ENCODE results near the gene CERKL. TPM values are rescaled to one million over a fixed set of nuclear protein-coding genes. Genes with fewer than 3 reads are reported as not detected.

Gene CERKL
- total and polyA plus RNA-seq, 2 of the 13 experiments (the other 11 are each of a cell fraction or from before 2014, with no cell fraction given): not detected

- H3K36me3 ChIP-seq (replicated peaks in 1 of 2; ENCODE audit: control insufficient read depth in 1 of 2, insufficient read depth in 2 of 2, low read length in 2 of 2): no peaks in the 10 kb centered on the region
- 39% methylated on average over 19 of the region's 21 CpGs for whole genome bisulfite sequencing (ENCODE audit: low lambda C conversion rate)
- H3K9me3 ChIP-seq (ENCODE audit: low read length): no peaks in the 10 kb centered on the region
- H3K4me2 ChIP-seq (ENCODE audit: low read depth, low read length): no peak overlapping the region
- ChIA-PET CTCF (ENCODE audit: low intra/inter-chr PET ratio, low total read pairs) (no interaction called here), POLR2A (no interaction called here)
- no peaks in the 10 kb centered on the region for H3K79me2 ChIP-seq (ENCODE audit: insufficient read depth, low read length)
- DNase-seq (ENCODE audit: low spot score): no peak
- ATAC-seq: no peak
- no peak overlapping the region for H2AFZ ChIP-seq (ENCODE audit: low read length)
- H3K4me3 ChIP-seq (replicated peaks in 1 of 3; ENCODE audit: insufficient read depth in 1 of 3, low read depth in 2 of 3, low read length in 3 of 3): no peak overlapping the region
- no peak for FAIRE-seq
- no TSS peak for BruUV-seq (replicated peaks)
- no peak overlapping the region for H3K27ac ChIP-seq (ENCODE audit: extremely low read length, insufficient read depth, low read length)
- H3K27me3 ChIP-seq (ENCODE audit: control insufficient read depth in 1 of 2, insufficient read depth in 2 of 2, low read length in 2 of 2): peaks cover 9 to 48% of the 10 kb centered on the region in 2 experiments
- no peaks in the 10 kb centered on the region; the same call in 1 of the 2 replicates for H4K20me1 ChIP-seq (ENCODE audit: insufficient read depth, low read length)
- H3K4me1 ChIP-seq (ENCODE audit: insufficient read depth, low read length): no peaks in the 10 kb centered on the region
- H3K9ac ChIP-seq (ENCODE audit: insufficient read depth, low read depth, low read length): no peak overlapping the region
- intact Hi-C loops (cut with micrococcal nuclease; ENCODE audit: unreplicated experiment): no loop called here
- in situ Hi-C loops (cut with HindIII; ENCODE audit: extremely low pct_ligation_motif_present, low pct_unique_long_range_greater_than_20kb): no loop called here
- TF ChIP-seq MIER2 (CRISPR knock-in tag; IDR thresholded peaks at IDR 0.05) (peak; percentile 94), RBFOX2 (IDR thresholded peaks at IDR 0.05; ENCODE audit: low read depth, low read length) (no peak), POLR2A (IDR thresholded peaks at IDR 0.05; ENCODE audit: insufficient read depth in 1 of 2, low read depth in 2 of 2, low read length in 2 of 2) (no peak), RFX5 (IDR thresholded peaks at IDR 0.05; ENCODE audit: low read depth, low read length) (no peak), MED8 (CRISPR knock-in tag; IDR thresholded peaks at IDR 0.05; ENCODE audit: insufficient replicate concordance) (no peak), PAXIP1 (CRISPR knock-in tag; conservative IDR thresholded peaks at IDR 0.05) (no peak), ZNF841 (CRISPR knock-in tag; IDR thresholded peaks at IDR 0.05; ENCODE audit: borderline replicate concordance) (no peak), RXRB (CRISPR knock-in tag; IDR thresholded peaks at IDR 0.05; ENCODE audit: borderline replicate concordance) (peak; percentile 74), NR2F6 (IDR thresholded peaks at IDR 0.05) (no peak), NR2F6 (CRISPR knock-in tag; IDR thresholded peaks at IDR 0.05) (peak; percentile 44; the same call in 1 of the 2 replicates), REST (IDR thresholded peaks at IDR 0.05; ENCODE audit: borderline replicate concordance in 1 of 2, low read depth in 1 of 2, low read length in 2 of 2) (peak; percentile 54 to 92), ZNF710 (CRISPR knock-in tag; IDR thresholded peaks at IDR 0.05; ENCODE audit: borderline replicate concordance) (0 out of 2 replicates have a peak, but pooled peaks have one; percentile 25), TEAD3 (CRISPR knock-in tag; optimal IDR thresholded peaks at IDR 0.05; ENCODE audit: borderline replicate concordance) (no peak), ARNT2 (CRISPR knock-in tag; IDR thresholded peaks at IDR 0.05; ENCODE audit: low read depth) (no peak), CEBPG (CRISPR knock-in tag; IDR thresholded peaks at IDR 0.05) (no peak), ZBTB8A (CRISPR knock-in tag; IDR thresholded peaks at IDR 0.05; ENCODE audit: borderline replicate concordance, low read depth) (no peak), PPARG (CRISPR knock-in tag; conservative IDR thresholded peaks at IDR 0.05) (peak; percentile 82), GFI1 (CRISPR knock-in tag; IDR thresholded peaks at IDR 0.05; ENCODE audit: borderline replicate concordance) (no peak)
Measured at GRCh38 chr2:181685150-181685688, 28.3 kb upstream of the CERKL start.
